GM12892 (cell line): Measurements from ENCODE around the gene PPARD.

Experiments
- POLR2A ChIP-seq: IDR thresholded peaks from 2 replicates; pipeline ENCODE4 v1.6.1; 2011; ENCODE audit warnings: low read depth, low read length, control low read depth
- POLR2AphosphoS5 ChIP-seq: IDR thresholded peaks from 2 replicates; pipeline ENCODE4 v1.6.1; 2011; ENCODE audit warnings: low read depth, low read length, control low read depth

DNA sequence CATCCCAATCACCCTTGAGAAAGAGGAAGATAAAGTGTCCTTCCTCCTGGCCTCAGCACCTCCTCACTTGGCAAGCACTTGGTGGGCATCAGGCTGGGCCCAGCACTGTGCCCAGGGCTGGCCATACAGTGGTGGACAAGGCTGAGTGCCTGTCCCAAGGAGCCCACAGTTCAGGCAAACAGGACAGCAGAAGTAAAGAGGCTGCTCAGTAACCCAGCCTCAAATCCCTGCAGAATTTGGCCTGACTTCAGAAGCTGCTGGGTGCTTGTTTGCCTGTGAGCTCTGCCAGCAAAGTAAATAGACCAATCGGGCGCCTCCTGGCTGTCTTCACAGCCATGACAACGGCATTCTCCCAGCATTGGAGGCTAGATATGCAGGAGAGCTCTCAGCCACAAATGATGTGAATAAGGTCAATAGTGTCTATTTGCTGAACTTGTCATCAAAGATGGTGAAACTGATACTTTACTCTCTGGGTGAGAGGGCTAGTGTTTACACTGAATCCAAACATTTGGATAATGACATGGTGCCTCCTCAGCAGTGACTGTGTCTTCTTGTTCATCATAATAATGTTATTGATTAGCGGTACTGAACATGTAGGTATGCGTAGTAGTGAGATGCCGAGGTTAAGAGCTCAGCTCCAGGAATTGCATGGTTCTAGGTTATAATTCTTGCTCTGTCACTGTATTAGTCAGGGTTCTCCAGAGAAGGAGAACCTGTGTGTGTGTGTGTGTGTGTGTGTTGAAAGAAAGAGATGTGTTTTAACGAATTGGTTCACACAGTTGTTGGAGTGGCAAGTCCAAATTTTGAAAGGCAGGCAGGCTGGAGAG lies 72.9 kb downstream of the PPARD start:
- TF ChIP-seq POLR2A (no peak), POLR2AphosphoS5 (no peak)
